NCI-H2196 treated with DMSO at 0.1 percent for 48 hours (cell line): ENCODE results near the gene LZTS3.
"Not testable (repeated sequence)": the region's sequence is repeated elsewhere in the genome, so short reads cannot be mapped to it uniquely, and the experiment has no call there.

Experiments
- DNase-seq: peaks from one replicate; lab custom pipeline; 2025; ENCODE audit not compliant: unreplicated experiment; lab: John Stamatoyannopoulos, UW

Gene LZTS3

GRCh38 chr20:3141757-3142156 is 31.6 kb downstream of the LZTS3 start:
- DNase-seq, result no peak

GRCh38 chr20:3137492-3137891 is 35.9 kb downstream of the LZTS3 start:
- no peak for DNase-seq

GRCh38 chr20:3135507-3136070 is 37.8 kb downstream of the LZTS3 start:
- DNase-seq, result no peak

- no peak for DNase-seq
Observed at GRCh38 chr20:3134151-3134550, 39.2 kb downstream of the LZTS3 start.

GRCh38 chr20:3133155-3133554 is 40.2 kb downstream of the LZTS3 start:
- DNase-seq, result no peak

GRCh38 chr20:3130051-3130600 is 43.2 kb downstream of the LZTS3 start:
- DNase-seq, result no peak

GRCh38 chr20:3129094-3129493 is 44.3 kb downstream of the LZTS3 start:
- no peak for DNase-seq

- DNase-seq, result no peak
Observed at GRCh38 chr20:3128275-3128984, 44.9 kb downstream of the LZTS3 start.

- DNase-seq, result no peak
Observed at GRCh38 chr20:3126527-3126859, 46.9 kb downstream of the LZTS3 start.

- DNase-seq, result not testable (repeated sequence)
Observed at GRCh38 chr20:3125776-3126526, 47.4 kb downstream of the LZTS3 start.

- DNase-seq, result not testable (repeated sequence)
Observed at GRCh38 chr20:3124773-3125560, 48.4 kb downstream of the LZTS3 start.

GRCh38 chr20:3124163-3124562 is 49.2 kb downstream of the LZTS3 start:
- DNase-seq, result not testable (repeated sequence)

GRCh38 chr20:3123542-3123941 is 49.8 kb downstream of the LZTS3 start:
- no peak for DNase-seq

- no peak for DNase-seq
Observed at GRCh38 chr20:3121955-3122610, 51.3 kb downstream of the LZTS3 start.

- peak; percentile 36 for DNase-seq
Observed at GRCh38 chr20:3121271-3121911, 52.0 kb downstream of the LZTS3 start.

- DNase-seq, result no peak
Observed at GRCh38 chr20:3119044-3119443, 54.3 kb downstream of the LZTS3 start.

- DNase-seq, result not testable (repeated sequence)
Observed at GRCh38 chr20:3117839-3118379, 55.4 kb downstream of the LZTS3 start.

- DNase-seq, result no peak
Observed at GRCh38 chr20:3116341-3116740, 57.0 kb downstream of the LZTS3 start.

- peak; percentile 26 for DNase-seq
Observed at GRCh38 chr20:3115190-3116107, 57.9 kb downstream of the LZTS3 start.
